HepG2 (cell line): ENCODE results near the gene KRTCAP2. TPM values are rescaled to one million over a fixed set of nuclear protein-coding genes. Genes with fewer than 3 reads are reported as not detected.

Experiments
- BATF2 ChIP-seq: sonication (generic); formaldehyde crosslinking; IDR thresholded peaks from 2 replicates; pipeline ENCODE4 v1.8.0; 2022; ENCODE audit warnings: mild to moderate bottlenecking, missing genetic modification reagents, moderate library complexity
- ELF3 ChIP-seq: IDR thresholded peaks from 2 replicates; pipeline ENCODE4 v1.6.1; 2016; ENCODE audit warnings: missing genetic modification reagents, missing compliant biosample characterization
- FIP1L1 ChIP-seq: fragments of 200-400 bp; formaldehyde crosslinking; IDR thresholded peaks from 2 replicates; pipeline ENCODE4 v1.6.1; 2018; ENCODE audit warnings: low read depth, mild to moderate bottlenecking, low read length, moderate library complexity, borderline replicate concordance; ENCODE audit not compliant: insufficient read depth
- FOXM1 ChIP-seq: sonication (generic); formaldehyde crosslinking; IDR thresholded peaks from 2 replicates; pipeline ENCODE4 v1.5.0; 2020; ENCODE audit warnings: missing genetic modification reagents
- KDM4B ChIP-seq: sonication (generic); formaldehyde crosslinking; IDR thresholded peaks from 2 replicates; pipeline ENCODE4 v1.4.0; 2020; ENCODE audit warnings: missing genetic modification reagents
- MBNL3 ChIP-seq: fragments of 250-450 bp; sonication (Bioruptor Pico); conservative IDR thresholded peaks from 2 replicates; pipeline ENCODE4 v1.8.0; 2022; ENCODE audit warnings: mild to moderate bottlenecking, inconsistent platforms
- MEF2D ChIP-seq: sonication (generic); formaldehyde crosslinking; IDR thresholded peaks from 2 replicates; pipeline ENCODE4 v1.5.1; 2020; ENCODE audit warnings: mild to moderate bottlenecking, missing genetic modification reagents
- NFKB2 ChIP-seq: sonication (generic); formaldehyde crosslinking; IDR thresholded peaks from 2 replicates; pipeline ENCODE4 v1.4.0; 2020; ENCODE audit warnings: missing genetic modification reagents, borderline replicate concordance
- RELA ChIP-seq: sonication (generic); formaldehyde crosslinking; IDR thresholded peaks from 2 replicates; pipeline ENCODE4 v1.4.0; 2020; ENCODE audit warnings: missing genetic modification reagents
- SRSF1 ChIP-seq: fragments of 200-400 bp; formaldehyde crosslinking; optimal IDR thresholded peaks from 2 replicates; pipeline ENCODE3; 2017; ENCODE audit warnings: mild to moderate bottlenecking, low read depth, low read length, moderate library complexity
- TRIM22 ChIP-seq: fragments of 450-650 bp; IDR thresholded peaks from 2 replicates; pipeline ENCODE4 v1.6.1; 2017
- U2AF2 ChIP-seq: fragments of 200-400 bp; formaldehyde crosslinking; IDR thresholded peaks from 2 replicates; pipeline ENCODE4 v1.6.1; 2017; ENCODE audit warnings: low read depth, mild to moderate bottlenecking, low read length
- ZBED4 ChIP-seq: sonication (generic); formaldehyde crosslinking; IDR thresholded peaks from 2 replicates; pipeline ENCODE4 v1.4.0; 2020; ENCODE audit warnings: missing genetic modification reagents, borderline replicate concordance
- ZBTB20 ChIP-seq: sonication (generic); formaldehyde crosslinking; IDR thresholded peaks from 2 replicates; pipeline ENCODE4 v1.8.1; 2023; ENCODE audit warnings: missing genetic modification reagents, low read depth, mild to moderate bottlenecking, borderline replicate concordance
- ZFP41 ChIP-seq: sonication (generic); formaldehyde crosslinking; IDR thresholded peaks from 2 replicates; pipeline ENCODE4 v1.4.0; 2020; ENCODE audit warnings: mild to moderate bottlenecking, missing genetic modification reagents, borderline replicate concordance
- ZMYM3 ChIP-seq: sonication (generic); formaldehyde crosslinking; IDR thresholded peaks from 2 replicates; pipeline ENCODE4 v1.5.1; 2020; ENCODE audit warnings: mild to moderate bottlenecking, missing genetic modification reagents
- ZNF124 ChIP-seq: sonication (generic); formaldehyde crosslinking; IDR thresholded peaks from 2 replicates; pipeline ENCODE4 v1.4.0; 2020; ENCODE audit warnings: missing genetic modification reagents
- ZNF180 ChIP-seq: sonication (generic); formaldehyde crosslinking; IDR thresholded peaks from 2 replicates; pipeline ENCODE4 v1.4.0; 2020; ENCODE audit warnings: low read depth, missing genetic modification reagents, borderline replicate concordance
- ZNF251 ChIP-seq: sonication (generic); formaldehyde crosslinking; IDR thresholded peaks from 2 replicates; pipeline ENCODE4 v1.9.0; 2021; ENCODE audit warnings: mild to moderate bottlenecking, missing genetic modification reagents
- ZNF503 ChIP-seq: sonication (generic); formaldehyde crosslinking; IDR thresholded peaks from 2 replicates; pipeline ENCODE4 v1.4.0; 2020; ENCODE audit warnings: missing genetic modification reagents
- ZNF766 ChIP-seq: sonication (generic); formaldehyde crosslinking; IDR thresholded peaks from 2 replicates; pipeline ENCODE4 v1.5.0; 2020; ENCODE audit warnings: missing genetic modification reagents, borderline replicate concordance
- polyA plus RNA-seq, 8 experiments: library from polyadenylated mRNA; depleted of rRNA in 3 of 8; stranded (reverse) in 7 of 8; unstranded in 1 of 8; fragments of >200 nt; fragmentation: Illumina TruSeq in 4 of 8; extraction: Trizol in 4 of 8; gene quantifications; 2 replicates each; pipeline versions ENCODE4 v1.2.1 to v1.2.3, GENCODE V29; 2011 to 2016; ENCODE audit warnings: low read depth in 4 of 8, missing spikeins in 1 of 8, mixed read lengths in 1 of 8; ENCODE audit not compliant: insufficient read depth in 1 of 8
- total RNA-seq, 5 experiments: library from RNA; depleted of rRNA; stranded (reverse); fragments of >200 nt; fragmentation: Illumina TruSeq; extraction: Trizol; gene quantifications; 2 replicates each; pipeline ENCODE4 v1.2.3, GENCODE V29; 2016; ENCODE audit warnings: low read depth in 1 of 5

The KRTCAP2 gene
- total and polyA plus RNA-seq, 2 of the 13 experiments (the other 11 are each of a cell fraction or from before 2014, with no cell fraction given), result 77.3 to 79.4 TPM

GRCh38 chr1:155127105-155127966 is 45.8 kb downstream of the KRTCAP2 start, which contains the start of gene EFNA1 (continued):
- TF ChIP-seq BATF2 (CRISPR knock-in tag) (no peak; the same call in 1 of the 2 replicates), ZNF124 (CRISPR knock-in tag) (peak; percentile 80), RELA (CRISPR knock-in tag) (0 out of 2 replicates have a peak, but pooled peaks have one; percentile 28), TRIM22 (no peak), ZNF180 (CRISPR knock-in tag) (no peak), ZBED4 (peak; percentile 59; the same call in 1 of the 2 replicates), ZNF251 (CRISPR knock-in tag) (no peak), MBNL3 (no peak), ZNF766 (CRISPR knock-in tag) (peak; percentile 15; the same call in 1 of the 2 replicates), FOXM1 (CRISPR knock-in tag) (no peak), KDM4B (CRISPR knock-in tag) (peak; percentile 84; the same call in 1 of the 2 replicates), ZBTB20 (CRISPR knock-in tag) (peak; percentile 83; the same call in 1 of the 2 replicates), MEF2D (CRISPR knock-in tag) (peak; percentile 72), NFKB2 (CRISPR knock-in tag) (peak; percentile 39; the same call in 1 of the 2 replicates), FIP1L1 (no peak), ZNF503 (CRISPR knock-in tag) (peak; percentile 88), ZMYM3 (CRISPR knock-in tag) (0 out of 2 replicates have a peak, but pooled peaks have one; percentile 19), SRSF1 (peak; percentile 48), ELF3 (CRISPR knock-in tag) (peak; percentile 43; the same call in 1 of the 2 replicates), ZFP41 (CRISPR knock-in tag) (no peak), U2AF2 (0 out of 2 replicates have a peak, but pooled peaks have one; percentile 22)
